ENCODE measurements around the gene RLN3. TPM values are rescaled to one million over a fixed set of nuclear protein-coding genes. Genes with fewer than 3 reads are reported as not detected.
A peak's percentile ranks its signal among the peaks of the same experiment; 100 is the strongest.
"Not testable (repeated sequence)": the region's sequence is repeated elsewhere in the genome, so short reads cannot be mapped to it uniquely, and the experiment has no call there.

Gene RLN3
- total RNA-seq, 2 donors from 2014 or later: not detected

GRCh38 chr19:14023404-14024235, 4.3 kb upstream of the RLN3 start:
- peak overlapping the region; percentile 40 for H3K27ac Mint-ChIP-seq
- no peaks in the 10 kb centered on the region for H3K9me3 Mint-ChIP-seq
- H3K27me3 Mint-ChIP-seq: no peaks in the 10 kb centered on the region
- no peak overlapping the region for H3K4me3 Mint-ChIP-seq
- peak; percentile 12 for ATAC-seq (replicated peaks)
- no peaks in the 10 kb centered on the region for H3K4me1 Mint-ChIP-seq
- H3K36me3 Mint-ChIP-seq (ENCODE audit: low read depth): no peaks in the 10 kb centered on the region

GRCh38 chr19:14026652-14027192, 1.2 kb upstream of the RLN3 start:
- H3K4me1 Mint-ChIP-seq; ATAC-seq (replicated peaks); H3K27me3 Mint-ChIP-seq; H3K27ac Mint-ChIP-seq; H3K9me3 Mint-ChIP-seq; H3K36me3 Mint-ChIP-seq (ENCODE audit: low read depth); H3K4me3 Mint-ChIP-seq: not testable (repeated sequence)

- ATAC-seq (replicated peaks): no peak
- H3K27me3 Mint-ChIP-seq: no peaks in the 10 kb centered on the region
- H3K36me3 Mint-ChIP-seq (ENCODE audit: low read depth): peaks cover 18% of the 10 kb centered on the region
- H3K4me1 Mint-ChIP-seq: peaks cover 7% of the 10 kb centered on the region
- H3K9me3 Mint-ChIP-seq: no peaks in the 10 kb centered on the region
- no peak overlapping the region for H3K4me3 Mint-ChIP-seq
- no peak overlapping the region for H3K27ac Mint-ChIP-seq
Observed at GRCh38 chr19:14028901-14029300, 953 bp downstream of the RLN3 start.

GRCh38 chr19:14030997-14031718, 3.2 kb downstream of the RLN3 start:
- Mint-ChIP-seq H3K27ac (peak overlapping the region; percentile 91), H3K4me1 (peaks cover 12% of the 10 kb centered on the region), H3K9me3 (no peaks in the 10 kb centered on the region), H3K27me3 (no peaks in the 10 kb centered on the region), H3K4me3 (peak overlapping the region; percentile 85), H3K36me3 (ENCODE audit: low read depth) (peaks cover 35% of the 10 kb centered on the region)
- ATAC-seq (replicated peaks): no peak

- peaks cover 12% of the 10 kb centered on the region for H3K4me1 Mint-ChIP-seq
- peak; percentile 78 for ATAC-seq (replicated peaks)
- H3K9me3 Mint-ChIP-seq: no peaks in the 10 kb centered on the region
- H3K27ac Mint-ChIP-seq: peak within 1 kb of the TSS; percentile 91
- H3K27me3 Mint-ChIP-seq: no peaks in the 10 kb centered on the region
- H3K4me3 Mint-ChIP-seq: peak within 1 kb of the TSS; percentile 85
- H3K36me3 Mint-ChIP-seq (ENCODE audit: low read depth): peaks cover 43% of the 10 kb centered on the region
Observed at GRCh38 chr19:14031719-14032480, 4.0 kb downstream of the RLN3 start, which contains the start of gene IL27RA. Gene IL27RA, plus strand, starts transcription at chr19:14031762. Its CDS starts 111 bp downstream, at chr19:14031873.

- Mint-ChIP-seq H3K36me3 (ENCODE audit: low read depth) (peaks cover 63% of the 10 kb centered on the region), H3K9me3 (no peaks in the 10 kb centered on the region), H3K4me1 (peaks cover 12% of the 10 kb centered on the region), H3K27ac (peak overlapping the region; percentile 51), H3K27me3 (no peaks in the 10 kb centered on the region), H3K4me3 (peak overlapping the region; percentile 51)
- no peak for ATAC-seq (replicated peaks)
Observed at GRCh38 chr19:14033946-14034345, 6.0 kb downstream of the RLN3 start.

- not testable (repeated sequence) for H3K4me3 Mint-ChIP-seq, H3K27me3 Mint-ChIP-seq
- H3K36me3 Mint-ChIP-seq (ENCODE audit: low read depth): peaks cover 75% of the 10 kb centered on the region
Observed at GRCh38 chr19:14035159-14035558, 7.2 kb downstream of the RLN3 start.

GRCh38 chr19:14035706-14036105, 7.8 kb downstream of the RLN3 start:
- no peaks in the 10 kb centered on the region for H3K27me3 Mint-ChIP-seq
- no peaks in the 10 kb centered on the region for H3K9me3 Mint-ChIP-seq
- H3K4me1 Mint-ChIP-seq: peaks cover 12% of the 10 kb centered on the region
- peaks cover 81% of the 10 kb centered on the region for H3K36me3 Mint-ChIP-seq (ENCODE audit: low read depth)
- H3K4me3 Mint-ChIP-seq: no peak overlapping the region
- ATAC-seq (replicated peaks): no peak
- H3K27ac Mint-ChIP-seq: no peak overlapping the region

More at GRCh38 chr19:14035159-14035558, 7.2 kb downstream of the RLN3 start:
- H3K27ac Mint-ChIP-seq; ATAC-seq (replicated peaks); H3K9me3 Mint-ChIP-seq: not testable (repeated sequence)
- H3K4me1 Mint-ChIP-seq: peaks cover 12% of the 10 kb centered on the region

GRCh38 chr19:14039181-14039580, 11.2 kb downstream of the RLN3 start:
- H3K27me3 Mint-ChIP-seq: no peaks in the 10 kb centered on the region
- no peak overlapping the region for H3K27ac Mint-ChIP-seq
- ATAC-seq (replicated peaks): no peak
- H3K36me3 Mint-ChIP-seq (ENCODE audit: low read depth): peaks cover 89% of the 10 kb centered on the region
- H3K9me3 Mint-ChIP-seq: no peaks in the 10 kb centered on the region
- H3K4me1 Mint-ChIP-seq: peaks cover 2% of the 10 kb centered on the region
- H3K4me3 Mint-ChIP-seq: no peak overlapping the region

GRCh38 chr19:14042659-14043608, 15.0 kb downstream of the RLN3 start:
- H3K4me1 Mint-ChIP-seq, H3K27me3 Mint-ChIP-seq, H3K9me3 Mint-ChIP-seq, H3K4me3 Mint-ChIP-seq: not testable (repeated sequence)
- Mint-ChIP-seq H3K27ac (peak overlapping the region; percentile 83), H3K36me3 (ENCODE audit: low read depth) (peaks cover 94% of the 10 kb centered on the region)
- peak; percentile 61 for ATAC-seq (replicated peaks)

- not testable (repeated sequence) for H3K27me3 Mint-ChIP-seq; H3K27ac Mint-ChIP-seq; H3K9me3 Mint-ChIP-seq; H3K4me1 Mint-ChIP-seq; H3K4me3 Mint-ChIP-seq; ATAC-seq (replicated peaks)
- H3K36me3 Mint-ChIP-seq (ENCODE audit: low read depth): peaks cover 95% of the 10 kb centered on the region
Observed at GRCh38 chr19:14047866-14048265, 19.9 kb downstream of the RLN3 start.

- peaks cover 92% of the 10 kb centered on the region for H3K36me3 Mint-ChIP-seq (ENCODE audit: low read depth)
- H3K27ac Mint-ChIP-seq: no peak overlapping the region
- ATAC-seq (replicated peaks): peak; percentile 87
- H3K4me3 Mint-ChIP-seq: no peak overlapping the region
- H3K9me3 Mint-ChIP-seq: no peaks in the 10 kb centered on the region
- no peaks in the 10 kb centered on the region for H3K4me1 Mint-ChIP-seq
- H3K27me3 Mint-ChIP-seq: no peaks in the 10 kb centered on the region
Observed at GRCh38 chr19:14048443-14049153, 20.6 kb downstream of the RLN3 start.

GRCh38 chr19:14050512-14050911, 22.6 kb downstream of the RLN3 start:
- H3K4me1 Mint-ChIP-seq: no peaks in the 10 kb centered on the region
- no peaks in the 10 kb centered on the region for H3K27me3 Mint-ChIP-seq
- H3K9me3 Mint-ChIP-seq: no peaks in the 10 kb centered on the region
- no peak for ATAC-seq (replicated peaks)
- no peak overlapping the region for H3K27ac Mint-ChIP-seq
- H3K36me3 Mint-ChIP-seq (ENCODE audit: low read depth): peaks cover 76% of the 10 kb centered on the region
- H3K4me3 Mint-ChIP-seq: no peak overlapping the region
